ENCODE data around the gene UBE4A. TPM values are rescaled to one million over a fixed set of nuclear protein-coding genes. Genes with fewer than 3 reads are reported as not detected.

Gene UBE4A, protein sequence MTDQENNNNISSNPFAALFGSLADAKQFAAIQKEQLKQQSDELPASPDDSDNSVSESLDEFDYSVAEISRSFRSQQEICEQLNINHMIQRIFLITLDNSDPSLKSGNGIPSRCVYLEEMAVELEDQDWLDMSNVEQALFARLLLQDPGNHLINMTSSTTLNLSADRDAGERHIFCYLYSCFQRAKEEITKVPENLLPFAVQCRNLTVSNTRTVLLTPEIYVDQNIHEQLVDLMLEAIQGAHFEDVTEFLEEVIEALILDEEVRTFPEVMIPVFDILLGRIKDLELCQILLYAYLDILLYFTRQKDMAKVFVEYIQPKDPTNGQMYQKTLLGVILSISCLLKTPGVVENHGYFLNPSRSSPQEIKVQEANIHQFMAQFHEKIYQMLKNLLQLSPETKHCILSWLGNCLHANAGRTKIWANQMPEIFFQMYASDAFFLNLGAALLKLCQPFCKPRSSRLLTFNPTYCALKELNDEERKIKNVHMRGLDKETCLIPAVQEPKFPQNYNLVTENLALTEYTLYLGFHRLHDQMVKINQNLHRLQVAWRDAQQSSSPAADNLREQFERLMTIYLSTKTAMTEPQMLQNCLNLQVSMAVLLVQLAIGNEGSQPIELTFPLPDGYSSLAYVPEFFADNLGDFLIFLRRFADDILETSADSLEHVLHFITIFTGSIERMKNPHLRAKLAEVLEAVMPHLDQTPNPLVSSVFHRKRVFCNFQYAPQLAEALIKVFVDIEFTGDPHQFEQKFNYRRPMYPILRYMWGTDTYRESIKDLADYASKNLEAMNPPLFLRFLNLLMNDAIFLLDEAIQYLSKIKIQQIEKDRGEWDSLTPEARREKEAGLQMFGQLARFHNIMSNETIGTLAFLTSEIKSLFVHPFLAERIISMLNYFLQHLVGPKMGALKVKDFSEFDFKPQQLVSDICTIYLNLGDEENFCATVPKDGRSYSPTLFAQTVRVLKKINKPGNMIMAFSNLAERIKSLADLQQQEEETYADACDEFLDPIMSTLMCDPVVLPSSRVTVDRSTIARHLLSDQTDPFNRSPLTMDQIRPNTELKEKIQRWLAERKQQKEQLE
- total RNA-seq: 10 to 100 TPM; 40.2 to 40.5 TPM

DNA sequence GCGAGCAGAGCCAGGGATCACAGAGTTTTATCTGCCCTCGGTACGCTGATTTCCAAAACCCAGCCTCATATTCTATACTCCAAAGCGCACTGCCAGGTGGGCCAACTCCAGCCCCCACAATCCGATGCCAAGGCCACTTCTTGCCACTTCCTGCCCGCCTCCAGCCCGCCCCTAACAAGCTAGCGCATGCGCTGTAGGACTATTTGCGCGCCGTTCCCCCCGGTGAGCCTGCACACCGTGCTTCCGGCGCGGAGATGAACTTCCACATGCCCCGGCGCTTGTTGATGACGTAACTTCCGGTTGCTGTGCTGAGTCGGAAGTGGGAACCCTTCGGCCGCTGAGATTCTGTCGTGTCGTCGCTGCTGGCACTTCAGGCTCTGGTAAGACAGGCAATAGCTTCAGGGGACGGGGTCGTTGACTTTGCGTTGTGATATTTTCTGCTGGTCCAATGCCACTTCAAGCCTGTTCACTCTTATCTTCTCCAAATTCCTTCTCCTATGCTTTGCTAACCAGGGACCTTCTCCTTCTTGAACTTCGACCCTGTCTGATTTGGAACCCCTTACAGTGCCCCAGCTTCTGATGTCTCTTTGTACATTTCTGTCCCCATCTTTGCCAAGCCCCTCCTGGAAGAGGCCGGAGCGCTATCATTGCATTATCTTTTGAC, at the start of gene UBE4A:
Gene UBE4A, plus strand, starts transcription at position 306 of the 664 bp plus-strand sequence. CDS start 5,481 bp downstream, outside the sequence.
- H3K4me1 Mint-ChIP-seq (ENCODE audit: low read depth): peaks cover 45% of the 10 kb centered on the region
- H3K27me3 Mint-ChIP-seq: no peaks in the 10 kb centered on the region
- H3K36me3 Mint-ChIP-seq (ENCODE audit: low read depth): peaks cover 10% of the 10 kb centered on the region
- intact Hi-C loops (cut with micrococcal nuclease): no loop called here
- H3K4me3 Mint-ChIP-seq: peak within 1 kb of the TSS; percentile 90
- ATAC-seq (peak; percentile 93), DNase-seq (peak; percentile 99)
- POLR2A ChIA-PET: interaction anchor here (0.8 to 1.6 kb wide), 14 partner anchors 9 to 118 kb away, joined by 3 to 11 read pairs (median 4); partner anchors contain the start of genes CD3D, CD3G and KMT2A
- H3K9me3 Mint-ChIP-seq: no peaks in the 10 kb centered on the region
- TF ChIP-seq, protein P1, sequence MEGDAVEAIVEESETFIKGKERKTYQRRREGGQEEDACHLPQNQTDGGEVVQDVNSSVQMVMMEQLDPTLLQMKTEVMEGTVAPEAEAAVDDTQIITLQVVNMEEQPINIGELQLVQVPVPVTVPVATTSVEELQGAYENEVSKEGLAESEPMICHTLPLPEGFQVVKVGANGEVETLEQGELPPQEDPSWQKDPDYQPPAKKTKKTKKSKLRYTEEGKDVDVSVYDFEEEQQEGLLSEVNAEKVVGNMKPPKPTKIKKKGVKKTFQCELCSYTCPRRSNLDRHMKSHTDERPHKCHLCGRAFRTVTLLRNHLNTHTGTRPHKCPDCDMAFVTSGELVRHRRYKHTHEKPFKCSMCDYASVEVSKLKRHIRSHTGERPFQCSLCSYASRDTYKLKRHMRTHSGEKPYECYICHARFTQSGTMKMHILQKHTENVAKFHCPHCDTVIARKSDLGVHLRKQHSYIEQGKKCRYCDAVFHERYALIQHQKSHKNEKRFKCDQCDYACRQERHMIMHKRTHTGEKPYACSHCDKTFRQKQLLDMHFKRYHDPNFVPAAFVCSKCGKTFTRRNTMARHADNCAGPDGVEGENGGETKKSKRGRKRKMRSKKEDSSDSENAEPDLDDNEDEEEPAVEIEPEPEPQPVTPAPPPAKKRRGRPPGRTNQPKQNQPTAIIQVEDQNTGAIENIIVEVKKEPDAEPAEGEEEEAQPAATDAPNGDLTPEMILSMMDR (IDR thresholded peaks at IDR 0.05): no peak
- H3K27ac Mint-ChIP-seq: peak within 1 kb of the TSS; percentile 91
- CTCF ChIA-PET: interaction anchor here (0.6 to 1.6 kb wide), 10 partner anchors 14 to 161 kb away, joined by 3 to 5 read pairs (median 3); partner anchors contain the start of gene CD3D

DNA sequence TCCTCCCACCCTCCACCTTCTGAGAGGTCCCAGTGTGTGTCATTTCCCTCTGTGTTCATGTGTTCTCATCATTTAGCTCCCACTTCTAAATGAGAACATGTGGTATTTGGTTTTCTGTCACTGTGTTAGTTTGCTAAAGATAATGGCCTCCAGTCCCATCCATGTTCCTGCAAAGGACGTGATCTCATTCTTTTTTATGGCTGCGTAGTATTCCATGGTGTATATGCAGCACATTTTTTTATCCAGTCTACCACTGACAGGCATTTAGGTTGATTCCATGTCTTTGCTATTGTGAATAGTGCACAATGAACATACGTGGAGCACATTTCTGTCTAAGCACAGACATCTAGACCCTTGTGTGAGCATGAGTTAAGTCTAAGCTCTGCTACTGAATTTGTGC, 49.1 kb upstream of the UBE4A start:
- intact Hi-C loops (cut with micrococcal nuclease): no loop called here
- Mint-ChIP-seq H3K27ac (peak overlapping the region; percentile 80), H3K9me3 (peaks cover 2% of the 10 kb centered on the region), H3K4me3 (no peak overlapping the region), H3K4me1 (ENCODE audit: low read depth) (peaks cover 79% of the 10 kb centered on the region), H3K36me3 (ENCODE audit: low read depth) (peaks cover 89% of the 10 kb centered on the region), H3K27me3 (no peaks in the 10 kb centered on the region)
- POLR2A ChIA-PET: interaction anchor here (1.3 to 2.3 kb wide), 3 partner anchors 11 to 108 kb away, joined by 3 to 7 read pairs (median 5); no protein-coding TSS in a partner anchor
- TF ChIP-seq, protein P1 (IDR thresholded peaks at IDR 0.05): no peak
- no peak for DNase-seq
- ATAC-seq: no peak
- CTCF ChIA-PET: interaction anchor here (1.0 to 2.6 kb wide), 6 partner anchors 9 to 112 kb away, joined by 3 to 12 read pairs (median 4); partner anchors contain the start of gene CD3G

DNA sequence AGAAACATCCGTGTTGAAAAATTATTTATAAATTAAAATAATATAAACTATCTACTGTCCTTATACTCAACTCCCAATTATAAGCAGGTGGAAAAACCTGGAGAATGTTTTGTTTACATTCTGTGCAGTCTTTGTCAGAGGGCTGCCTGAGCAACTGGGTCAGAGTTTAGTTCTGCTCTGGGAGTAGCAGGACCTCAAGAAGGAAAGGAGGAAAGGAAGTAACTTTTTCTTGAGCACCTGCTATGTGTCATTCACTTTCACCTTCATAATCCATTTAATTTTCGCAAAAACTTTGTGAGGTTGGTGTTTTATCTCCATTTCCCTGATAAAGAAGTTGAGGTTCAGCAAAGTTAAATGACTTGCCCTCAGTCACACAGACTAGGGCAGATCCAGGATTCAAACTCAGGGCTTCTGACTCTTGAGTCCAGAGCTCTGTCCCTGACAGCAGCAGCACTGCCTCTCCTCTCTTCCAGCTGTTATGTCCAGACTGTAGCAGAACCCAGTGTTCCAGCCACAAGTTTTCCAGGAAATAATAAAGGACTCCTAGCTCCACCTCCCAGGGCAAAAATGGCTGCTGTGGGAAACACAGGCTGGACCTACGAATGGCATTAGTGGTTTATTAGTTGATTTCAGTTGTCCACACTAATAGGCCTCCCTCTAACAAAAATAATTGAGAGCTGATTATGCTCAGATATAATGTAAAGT, 48.5 kb upstream of the UBE4A start:
- H3K9me3 Mint-ChIP-seq: peaks cover 2% of the 10 kb centered on the region
- ATAC-seq (no peak), DNase-seq (no peak)
- no peak overlapping the region for H3K4me3 Mint-ChIP-seq
- peak overlapping the region; percentile 90 for H3K27ac Mint-ChIP-seq
- peaks cover 89% of the 10 kb centered on the region for H3K36me3 Mint-ChIP-seq (ENCODE audit: low read depth)
- POLR2A ChIA-PET: interaction anchor here (0.6 to 2.3 kb wide), 8 partner anchors 9 to 109 kb away, joined by 3 to 7 read pairs (median 4); partner anchors contain the start of gene UBE4A
- CTCF ChIA-PET: interaction anchor here (0.9 to 2.6 kb wide), 20 partner anchors 9 to 284 kb away, joined by 3 to 12 read pairs (median 3); partner anchors contain the start of genes CD3D, CD3G, JAML and MPZL2
- H3K4me1 Mint-ChIP-seq (ENCODE audit: low read depth): peaks cover 86% of the 10 kb centered on the region
- no peaks in the 10 kb centered on the region for H3K27me3 Mint-ChIP-seq
- intact Hi-C loops (cut with micrococcal nuclease): no loop called here
- TF ChIP-seq, protein P1 (IDR thresholded peaks at IDR 0.05): no peak

DNA sequence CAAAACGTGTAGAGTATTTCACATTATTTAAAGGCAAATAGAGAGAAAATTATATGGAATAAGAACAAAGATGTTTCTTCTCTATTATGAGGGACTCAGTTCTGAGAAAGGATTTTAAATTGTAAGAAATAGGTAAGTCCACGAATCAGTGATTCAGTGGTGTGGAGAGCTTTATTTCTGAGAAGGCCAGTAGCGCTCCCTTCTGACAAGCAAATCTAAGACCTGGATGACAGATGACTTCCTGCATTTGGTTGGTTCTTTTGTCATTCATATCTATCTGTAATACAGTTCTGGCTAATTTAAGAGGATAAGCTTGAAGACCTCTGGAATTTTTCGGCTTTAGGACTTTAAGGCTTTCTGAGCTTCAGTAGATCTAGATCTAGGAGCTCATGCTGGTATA, 47.9 kb upstream of the UBE4A start:
- ChIA-PET CTCF (interaction anchor here (0.9 to 2.6 kb wide), 21 partner anchors 9 to 283 kb away, joined by 3 to 12 read pairs (median 3); partner anchors contain the start of genes CD3D, CD3G, JAML and MPZL2), POLR2A (interaction anchor here (0.6 to 2.3 kb wide), 9 partner anchors 10 to 109 kb away, joined by 3 to 7 read pairs (median 4); partner anchors contain the start of gene UBE4A)
- Mint-ChIP-seq H3K27ac (peak overlapping the region; percentile 90), H3K4me3 (no peak overlapping the region), H3K4me1 (ENCODE audit: low read depth) (peaks cover 92% of the 10 kb centered on the region), H3K27me3 (no peaks in the 10 kb centered on the region), H3K36me3 (ENCODE audit: low read depth) (peaks cover 91% of the 10 kb centered on the region), H3K9me3 (peaks cover 2% of the 10 kb centered on the region)
- intact Hi-C loops (cut with micrococcal nuclease): no loop called here
- DNase-seq (no peak), ATAC-seq (peak; percentile 23)
- TF ChIP-seq, protein P1 (IDR thresholded peaks at IDR 0.05): no peak
